ENCODE data around the gene ABHD10.

DNA sequence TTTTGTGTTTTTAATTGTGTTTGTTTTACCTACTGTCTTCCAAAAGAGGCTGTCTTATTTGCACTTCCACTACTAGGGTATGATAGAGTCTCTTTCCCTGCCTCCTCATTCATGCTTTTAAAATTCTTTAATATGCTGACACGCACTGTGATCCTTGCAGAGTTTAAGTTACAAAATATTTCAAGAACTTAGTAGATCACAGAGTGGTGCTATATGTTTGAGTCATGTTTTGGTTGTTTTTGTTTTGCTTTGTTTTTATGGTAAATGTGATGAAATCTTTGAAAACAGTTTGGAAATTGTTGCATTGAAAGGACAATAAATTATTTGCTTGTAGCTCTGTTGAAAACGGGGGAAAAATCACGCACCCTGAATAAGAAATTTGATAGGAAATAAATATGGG is 5.9 kb upstream of the ABHD10 start:
- TF ChIP-seq, protein P1, sequence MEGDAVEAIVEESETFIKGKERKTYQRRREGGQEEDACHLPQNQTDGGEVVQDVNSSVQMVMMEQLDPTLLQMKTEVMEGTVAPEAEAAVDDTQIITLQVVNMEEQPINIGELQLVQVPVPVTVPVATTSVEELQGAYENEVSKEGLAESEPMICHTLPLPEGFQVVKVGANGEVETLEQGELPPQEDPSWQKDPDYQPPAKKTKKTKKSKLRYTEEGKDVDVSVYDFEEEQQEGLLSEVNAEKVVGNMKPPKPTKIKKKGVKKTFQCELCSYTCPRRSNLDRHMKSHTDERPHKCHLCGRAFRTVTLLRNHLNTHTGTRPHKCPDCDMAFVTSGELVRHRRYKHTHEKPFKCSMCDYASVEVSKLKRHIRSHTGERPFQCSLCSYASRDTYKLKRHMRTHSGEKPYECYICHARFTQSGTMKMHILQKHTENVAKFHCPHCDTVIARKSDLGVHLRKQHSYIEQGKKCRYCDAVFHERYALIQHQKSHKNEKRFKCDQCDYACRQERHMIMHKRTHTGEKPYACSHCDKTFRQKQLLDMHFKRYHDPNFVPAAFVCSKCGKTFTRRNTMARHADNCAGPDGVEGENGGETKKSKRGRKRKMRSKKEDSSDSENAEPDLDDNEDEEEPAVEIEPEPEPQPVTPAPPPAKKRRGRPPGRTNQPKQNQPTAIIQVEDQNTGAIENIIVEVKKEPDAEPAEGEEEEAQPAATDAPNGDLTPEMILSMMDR (conservative IDR thresholded peaks at IDR 0.05) = no peak
- no peak for TF ChIP-seq ZFX (IDR thresholded peaks at IDR 0.05)
